ENCODE measurements around the gene OR6B3. TPM values are rescaled to one million over a fixed set of nuclear protein-coding genes. Genes with fewer than 3 reads are reported as not detected.

Gene OR6B3
- polyA plus RNA-seq, 4 donors = not detected

Other genes with a start within 250 kb of the OR6B3 start
- gene NDUFA10, start 28.2 kb downstream of the OR6B3 start, polyA plus RNA-seq (ENCODE audit: insufficient read length in 4 of 4) = 100 to 1,000 TPM in 3 of 4 donors, 10 to 100 TPM in 1; 98.5 to 137 (median 129) TPM
- not detected for gene OR6B2, start 23.1 kb downstream of the OR6B3 start, polyA plus RNA-seq (ENCODE audit: insufficient read length in 4 of 4)
- gene COPS9, start 82.8 kb upstream of the OR6B3 start, polyA plus RNA-seq (ENCODE audit: insufficient read length in 4 of 4) = 100 to 1,000 TPM in 1 of 4 donors, 10 to 100 TPM in 3; 78.9 to 146 (median 88.8) TPM
- under 1 TPM; 0.21 to 0.55 (median 0.28) TPM for gene OTOS, start 87.1 kb upstream of the OR6B3 start, polyA plus RNA-seq (ENCODE audit: insufficient read length in 4 of 4)

Measured in left renal cortex interstitium (tissue), 4 donors.